H9 (cell line): ENCODE results near the gene MED9. TPM values are rescaled to one million over a fixed set of nuclear protein-coding genes. Genes with fewer than 3 reads are reported as not detected.

Experiments used
- DNase-seq: peaks from one replicate; pipeline ENCODE4 v3.0.0-alpha.2; 2017
- H2AFZ ChIP-seq: one replicate; pipeline ENCODE4 v1.6.1; 2013; ENCODE audit warnings: mild to moderate bottlenecking, low read length, control low read depth, moderate library complexity
- H2AK5ac ChIP-seq: 2 replicates; pipeline ENCODE4 v1.6.1; 2013; ENCODE audit warnings: low read length, control low read depth, mixed read lengths; ENCODE audit not compliant: insufficient read length
- H2BK120ac ChIP-seq: one replicate; pipeline ENCODE4 v1.6.1; 2013; ENCODE audit warnings: low read depth, mild to moderate bottlenecking, low read length, control low read depth, inconsistent platforms; ENCODE audit not compliant: poor library complexity, severe bottlenecking
- H2BK12ac ChIP-seq: 2 replicates; pipeline ENCODE4 v1.6.1; 2013; ENCODE audit warnings: low read length, control low read depth, mixed read lengths, low read depth; ENCODE audit not compliant: insufficient read length
- H2BK15ac ChIP-seq: 2 replicates; pipeline ENCODE4 v1.6.1; 2013; ENCODE audit warnings: low read depth, low read length, control low read depth
- H2BK20ac ChIP-seq: one replicate; pipeline ENCODE4 v1.6.1; 2013; ENCODE audit warnings: low read depth, mild to moderate bottlenecking, low read length, control low read depth, inconsistent platforms; ENCODE audit not compliant: poor library complexity, severe bottlenecking
- H2BK5ac ChIP-seq: 2 replicates; pipeline ENCODE4 v1.6.1; 2013; ENCODE audit warnings: low read length, control low read depth, mixed read lengths; ENCODE audit not compliant: insufficient read length
- H3K14ac ChIP-seq: 2 replicates; pipeline ENCODE4 v1.6.1; 2013; ENCODE audit warnings: low read length, control low read depth; ENCODE audit not compliant: insufficient read depth
- H3K18ac ChIP-seq: 2 replicates; pipeline ENCODE4 v1.6.1; 2013; ENCODE audit warnings: low read depth, mild to moderate bottlenecking, mixed read lengths, low read length, control low read depth; ENCODE audit not compliant: insufficient read length
- H3K23ac ChIP-seq: 2 replicates; pipeline ENCODE4 v1.6.1; 2013; ENCODE audit warnings: low read length, control low read depth, mixed read lengths, low read depth; ENCODE audit not compliant: insufficient read length
- H3K23me2 ChIP-seq: 2 replicates; pipeline ENCODE4 v1.6.1; 2013; ENCODE audit warnings: low read depth, mild to moderate bottlenecking, mixed read lengths, low read length, control low read depth; ENCODE audit not compliant: insufficient read length, poor library complexity, severe bottlenecking
- H3K27ac ChIP-seq: 2 replicates; pipeline ENCODE4 v1.5.1; 2013; ENCODE audit warnings: low read length, control low read depth, mixed read lengths, low read depth; ENCODE audit not compliant: insufficient read length
- H3K27me3 ChIP-seq: 2 replicates; pipeline ENCODE4 v1.6.1; 2013; ENCODE audit warnings: low read length, control low read depth, inconsistent platforms; ENCODE audit not compliant: insufficient read depth
- H3K4ac ChIP-seq: 2 replicates; pipeline ENCODE4 v1.6.1; 2013; ENCODE audit warnings: low read depth, mild to moderate bottlenecking, control low read depth, inconsistent platforms, low read length, moderate library complexity
- H3K4me1 ChIP-seq: 2 replicates; pipeline ENCODE4 v1.6.1; 2013; ENCODE audit warnings: low read length, control low read depth, inconsistent platforms; ENCODE audit not compliant: insufficient read depth
- H3K4me2 ChIP-seq: 2 replicates; pipeline ENCODE4 v1.6.1; 2013; ENCODE audit warnings: low read length, control low read depth, mixed read lengths; ENCODE audit not compliant: insufficient read length, insufficient read depth
- H3K56ac ChIP-seq: 2 replicates; pipeline ENCODE4 v1.6.1; 2013; ENCODE audit warnings: low read depth, mild to moderate bottlenecking, mixed read lengths, low read length, control low read depth; ENCODE audit not compliant: insufficient read length
- H3K79me1 ChIP-seq: 2 replicates; pipeline ENCODE4 v1.6.1; 2013; ENCODE audit warnings: low read depth, mild to moderate bottlenecking, moderate library complexity, low read length, control low read depth, inconsistent platforms; ENCODE audit not compliant: insufficient read depth, poor library complexity, severe bottlenecking
- H3K79me2 ChIP-seq: 2 replicates; pipeline ENCODE4 v1.6.1; 2013; ENCODE audit warnings: low read length, control low read depth, inconsistent platforms; ENCODE audit not compliant: insufficient read depth
- H3K9ac ChIP-seq: 2 replicates; pipeline ENCODE4 v1.6.1; 2013; ENCODE audit warnings: low read length, control low read depth, mixed read lengths; ENCODE audit not compliant: insufficient read length; ENCODE audit errors: extremely low read depth
- H3K9me3 ChIP-seq: one replicate; pipeline ENCODE4 v1.6.1; 2013; ENCODE audit warnings: low read depth, low read length, inconsistent platforms; ENCODE audit not compliant: control insufficient read depth
- H3T11ph ChIP-seq: one replicate; pipeline ENCODE4 v1.6.1; 2013; ENCODE audit warnings: mild to moderate bottlenecking, low read length, control low read depth, inconsistent platforms
- H4K20me1 ChIP-seq: one replicate; pipeline ENCODE4 v1.6.1; 2013; ENCODE audit not compliant: control insufficient read depth, insufficient read length, insufficient read depth
- H4K5ac ChIP-seq: 2 replicates; pipeline ENCODE4 v1.6.1; 2013; ENCODE audit warnings: low read depth, mild to moderate bottlenecking, mixed read lengths, low read length, control low read depth; ENCODE audit not compliant: insufficient read length
- H4K8ac ChIP-seq: replicated peaks from 2 replicates; pipeline ENCODE4 v1.6.1; 2013; ENCODE audit warnings: low read length, control low read depth, mixed read lengths, low read depth; ENCODE audit not compliant: insufficient read length
- H4K91ac ChIP-seq: 2 replicates; pipeline ENCODE4 v1.6.1; 2013; ENCODE audit warnings: low read depth, mild to moderate bottlenecking, moderate library complexity, mixed read lengths, low read length, control low read depth; ENCODE audit not compliant: insufficient read length
- H3K27ac Mint-ChIP-seq, 3 experiments: 2 replicates in 2 of 3; 3 replicates in 1 of 3; pipeline ENCODE4 v1.8.0; 2020 to 2021; ENCODE audit warnings: mixed read lengths in 3 of 3, mild to moderate bottlenecking in 1 of 3, moderate library complexity in 1 of 3
- H3K27me3 Mint-ChIP-seq: 2 replicates; pipeline ENCODE4 v1.8.0; 2021; ENCODE audit warnings: low read depth, mild to moderate bottlenecking, moderate library complexity, mixed read lengths
- H3K36me3 Mint-ChIP-seq, 3 experiments: 2 replicates in 2 of 3; 3 replicates in 1 of 3; pipeline ENCODE4 v1.8.0; 2020 to 2021; ENCODE audit warnings: low read depth in 3 of 3, mixed read lengths in 3 of 3; ENCODE audit not compliant: insufficient read depth in 1 of 3
- H3K4me1 Mint-ChIP-seq, 2 experiments: 2 replicates each; pipeline ENCODE4 v1.8.0; 2020; ENCODE audit warnings: mixed read lengths in 2 of 2
- H3K4me3 Mint-ChIP-seq, 2 experiments: 2 replicates in 1 of 2; 3 replicates in 1 of 2; pipeline ENCODE4 v1.8.0; 2020 to 2021; ENCODE audit warnings: mild to moderate bottlenecking in 2 of 2, mixed read lengths in 2 of 2, moderate library complexity in 1 of 2
- H3K9me3 Mint-ChIP-seq, 2 experiments: 2 replicates in 1 of 2; 3 replicates in 1 of 2; pipeline ENCODE4 v1.8.0; 2020; ENCODE audit warnings: mild to moderate bottlenecking in 2 of 2, mixed read lengths in 2 of 2, moderate library complexity in 1 of 2
- WGBS: extraction: QIAGEN DNeasy Blood & Tissue Kit; methylation state at CpG from one replicate; pipeline ENCODE4 v1.1.7; 2013; ENCODE audit warnings: missing lambda C conversion rate, low lambda C conversion rate, mixed read lengths; ENCODE audit not compliant: insufficient read length; ENCODE audit errors: extremely low coverage; 5-methylcytosine and 5-hydroxymethylcytosine counted together
- total RNA-seq: library from RNA; stranded (reverse); gene quantifications from 2 replicates; pipeline ENCODE4 v1.2.1, GENCODE V29; 2021
- TF ChIP-seq, protein P1 (sequence below): fragments of 200-600 bp; sonication (generic); conservative IDR thresholded peaks from 3 replicates; pipeline ENCODE4 v1.8.0; 2021; ENCODE audit warnings: antibody characterized with exemption, mild to moderate bottlenecking

MED9 gene
- total RNA-seq, 1 experiment from 2014 or later = 20.0 TPM

DNA sequence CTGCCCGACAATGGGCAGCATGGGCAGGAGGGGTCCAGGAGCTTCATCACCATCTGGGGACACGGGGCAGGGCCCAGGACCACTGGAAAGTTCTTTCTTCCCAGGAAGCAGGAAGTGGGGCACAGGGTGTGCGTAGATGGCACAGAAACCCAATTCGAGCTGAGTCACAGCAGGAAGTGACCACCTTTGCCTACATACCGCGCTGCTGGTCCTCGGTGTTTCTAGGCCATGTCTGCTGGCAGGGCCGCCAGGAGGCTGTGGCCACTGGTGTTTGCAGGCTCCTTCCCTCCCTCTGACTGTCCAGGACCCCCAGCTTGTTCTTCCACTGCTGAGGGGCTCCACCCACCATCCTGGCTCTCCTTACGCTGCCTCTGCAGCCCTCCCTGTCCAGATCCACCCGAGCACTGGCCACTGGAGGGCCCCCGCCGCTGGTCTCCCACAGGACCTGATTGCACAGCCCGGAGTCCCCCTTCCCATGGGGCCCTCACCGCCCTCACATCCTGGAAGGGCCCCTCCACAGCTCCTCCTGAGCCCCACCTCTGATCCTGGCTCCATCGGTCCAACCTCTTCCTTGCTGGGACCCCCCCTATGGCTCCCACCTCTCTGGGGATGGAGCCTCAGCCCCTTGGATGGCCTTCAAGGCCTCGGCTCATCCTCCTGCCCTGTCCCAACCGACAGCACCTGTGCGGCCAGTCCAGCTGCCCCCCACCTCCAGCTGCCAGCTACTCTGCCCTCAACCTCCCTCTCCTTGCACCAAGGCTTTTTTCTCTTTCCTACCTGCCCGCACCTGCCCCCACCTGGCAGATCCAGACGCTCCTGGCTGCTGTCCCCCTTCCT lies 33.9 kb downstream of the MED9 start:
- H3K9me3 Mint-ChIP-seq = no peaks in the 10 kb centered on the region
- WGBS = no CpG with 5 or more reads among the region's 20 CpGs
- no peaks in the 10 kb centered on the region for H3K27me3 Mint-ChIP-seq
- no peak overlapping the region for H3K4me3 Mint-ChIP-seq
- H3K27ac Mint-ChIP-seq = peak overlapping the region in 2 of 3 experiments; percentile 27 to 60; a peak in 2 of 7 replicates
- no peak overlapping the region for H3T11ph ChIP-seq
- H3K79me1 ChIP-seq = no peaks in the 10 kb centered on the region
- no peak overlapping the region for H3K23ac ChIP-seq
- no peak overlapping the region for H2BK15ac ChIP-seq
- H3K4me1 ChIP-seq = peaks cover 4% of the 10 kb centered on the region; the same call in 1 of the 2 replicates
- H2BK5ac ChIP-seq = no peak overlapping the region
- no peak overlapping the region for H4K91ac ChIP-seq
- H2AFZ ChIP-seq = no peak overlapping the region
- no peak overlapping the region for H3K18ac ChIP-seq
- no peak overlapping the region for H2BK12ac ChIP-seq
- H2BK120ac ChIP-seq = no peak overlapping the region
- no peak overlapping the region for H3K9ac ChIP-seq
- H2BK20ac ChIP-seq = no peak overlapping the region
- no peaks in the 10 kb centered on the region; a peak in 1 of 7 replicates for H3K36me3 Mint-ChIP-seq
- H4K8ac ChIP-seq = no peak overlapping the region
- no peak overlapping the region for H4K5ac ChIP-seq
- no peak overlapping the region for H3K27ac ChIP-seq
- H3K23me2 ChIP-seq = no peaks in the 10 kb centered on the region
- H3K56ac ChIP-seq = no peak overlapping the region
- H3K9me3 ChIP-seq = no peaks in the 10 kb centered on the region
- TF ChIP-seq, protein P1, sequence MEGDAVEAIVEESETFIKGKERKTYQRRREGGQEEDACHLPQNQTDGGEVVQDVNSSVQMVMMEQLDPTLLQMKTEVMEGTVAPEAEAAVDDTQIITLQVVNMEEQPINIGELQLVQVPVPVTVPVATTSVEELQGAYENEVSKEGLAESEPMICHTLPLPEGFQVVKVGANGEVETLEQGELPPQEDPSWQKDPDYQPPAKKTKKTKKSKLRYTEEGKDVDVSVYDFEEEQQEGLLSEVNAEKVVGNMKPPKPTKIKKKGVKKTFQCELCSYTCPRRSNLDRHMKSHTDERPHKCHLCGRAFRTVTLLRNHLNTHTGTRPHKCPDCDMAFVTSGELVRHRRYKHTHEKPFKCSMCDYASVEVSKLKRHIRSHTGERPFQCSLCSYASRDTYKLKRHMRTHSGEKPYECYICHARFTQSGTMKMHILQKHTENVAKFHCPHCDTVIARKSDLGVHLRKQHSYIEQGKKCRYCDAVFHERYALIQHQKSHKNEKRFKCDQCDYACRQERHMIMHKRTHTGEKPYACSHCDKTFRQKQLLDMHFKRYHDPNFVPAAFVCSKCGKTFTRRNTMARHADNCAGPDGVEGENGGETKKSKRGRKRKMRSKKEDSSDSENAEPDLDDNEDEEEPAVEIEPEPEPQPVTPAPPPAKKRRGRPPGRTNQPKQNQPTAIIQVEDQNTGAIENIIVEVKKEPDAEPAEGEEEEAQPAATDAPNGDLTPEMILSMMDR = no peak
- H2AK5ac ChIP-seq = no peak overlapping the region
- H3K4me1 Mint-ChIP-seq = peaks cover 15 to 19% of the 10 kb centered on the region in 2 experiments
- no peak overlapping the region for H3K4me2 ChIP-seq
- H3K14ac ChIP-seq = no peak overlapping the region; the same call in 1 of the 2 replicates
- H4K20me1 ChIP-seq = no peaks in the 10 kb centered on the region
- no peaks in the 10 kb centered on the region for H3K79me2 ChIP-seq
- H3K4ac ChIP-seq = no peak overlapping the region
- DNase-seq = no peak
- no peaks in the 10 kb centered on the region for H3K27me3 ChIP-seq
